OCI-LY3 (cell line): ENCODE data around the gene TFEB.

Experiments used
- H2AFZ ChIP-seq: fragments of 200-600, 300-600 bp; shearing (Covaris generic); 2 replicates; pipeline ENCODE4 v1.6.0; 2014; ENCODE audit warnings: antibody characterized with exemption, low read depth, low read length
- H3K27ac ChIP-seq: fragments of 200-600, 300-600 bp; sonication (generic); 2 replicates; pipeline ENCODE4 v1.5.1; 2014; ENCODE audit warnings: mild to moderate bottlenecking, low read length, moderate library complexity, mixed read lengths
- H3K27me3 ChIP-seq: fragments of 200-600, 300-600 bp; sonication (generic); 2 replicates; pipeline ENCODE4 v1.6.1; 2014; ENCODE audit warnings: low read depth, low read length, mixed read lengths
- H3K36me3 ChIP-seq: fragments of 200-600, 300-600 bp; sonication (generic); replicated peaks from 2 replicates; pipeline ENCODE3; 2014; ENCODE audit warnings: low read depth, low read length, mixed read lengths
- H3K4me1 ChIP-seq: fragments of 300-600, 200-600 bp; sonication (generic); 2 replicates; pipeline ENCODE4 v1.6.1; 2014; ENCODE audit warnings: low read length, mixed read lengths
- H3K4me2 ChIP-seq: fragments of 200-600, 300-600 bp; sonication (generic); 2 replicates; pipeline ENCODE4 v1.6.1; 2014; ENCODE audit warnings: low read length, mixed read lengths
- H3K4me3 ChIP-seq: fragments of 300-600, 200-600 bp; sonication (generic); 2 replicates; pipeline ENCODE4 v1.5.1; 2014; ENCODE audit warnings: antibody characterized with exemption, mild to moderate bottlenecking, low read length, moderate library complexity
- H3K79me2 ChIP-seq: fragments of 300-600, 200-600 bp; shearing (Covaris generic); 2 replicates; pipeline ENCODE4 v1.6.1; 2014; ENCODE audit warnings: mild to moderate bottlenecking, low read length, mixed read lengths
- H3K9ac ChIP-seq: fragments of 300-600, 200-600 bp; shearing (Covaris generic); 2 replicates; pipeline ENCODE4 v1.6.0; 2014; ENCODE audit warnings: mild to moderate bottlenecking, low read length, moderate library complexity
- H3K9me3 ChIP-seq: fragments of 200-600, 300-600 bp; shearing (Covaris generic); 2 replicates; pipeline ENCODE4 v1.6.1; 2014; ENCODE audit warnings: low read length, mixed read lengths; ENCODE audit not compliant: insufficient read depth
- H4K20me1 ChIP-seq: fragments of 200-600, 300-600 bp; sonication (generic); 2 replicates; pipeline ENCODE4 v1.6.1; 2016; ENCODE audit warnings: low read length, mixed read lengths; ENCODE audit not compliant: insufficient read depth
- EZH2phosphoT487 ChIP-seq: fragments of 200-600 bp; shearing (Covaris generic); IDR thresholded peaks from 2 replicates; pipeline ENCODE4 v1.6.1; 2018; ENCODE audit warnings: antibody characterized with exemption, mixed run types, low read depth
- TF ChIP-seq, protein P1 (sequence below): fragments of 200-600, 300-600 bp; sonication (generic); IDR thresholded peaks from 2 replicates; pipeline ENCODE4 v1.5.1; 2014; ENCODE audit warnings: antibody characterized with exemption, low read length, low read depth

Gene TFEB

DNA sequence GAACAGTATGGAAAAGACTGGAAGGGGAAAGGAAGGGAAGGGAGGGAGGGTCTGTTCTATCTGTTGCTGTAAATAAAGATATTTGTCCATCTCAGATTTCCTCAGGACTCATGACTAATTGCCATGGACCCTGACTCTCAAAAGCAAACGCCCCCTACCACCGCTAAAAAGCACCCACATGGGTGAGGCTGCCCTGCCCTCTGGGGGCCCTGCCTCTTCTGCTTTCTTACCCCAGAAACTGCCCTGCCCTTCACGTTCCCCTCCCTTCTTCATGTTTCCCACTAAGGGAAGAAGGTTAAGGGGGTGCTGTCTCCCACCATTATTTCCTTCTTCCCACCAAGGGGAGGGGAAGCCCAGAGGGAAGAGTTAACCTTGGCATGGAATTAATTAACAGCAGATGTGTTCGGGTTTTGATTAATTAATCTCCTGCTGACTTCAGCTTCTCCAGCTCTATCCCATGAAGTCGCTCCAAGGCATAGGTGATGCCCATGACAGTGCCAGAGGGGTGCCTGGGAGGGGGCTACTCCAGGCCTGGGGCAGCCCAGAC, 81.2 kb downstream of the TFEB start:
- H3K4me1 ChIP-seq, result no peaks in the 10 kb centered on the region
- no peak overlapping the region for H2AFZ ChIP-seq
- H3K4me3 ChIP-seq, result no peak overlapping the region
- H3K4me2 ChIP-seq, result no peak overlapping the region
- H3K27me3 ChIP-seq, result peaks cover 41% of the 10 kb centered on the region
- no peak for TF ChIP-seq EZH2phosphoT487
- TF ChIP-seq, protein P1, sequence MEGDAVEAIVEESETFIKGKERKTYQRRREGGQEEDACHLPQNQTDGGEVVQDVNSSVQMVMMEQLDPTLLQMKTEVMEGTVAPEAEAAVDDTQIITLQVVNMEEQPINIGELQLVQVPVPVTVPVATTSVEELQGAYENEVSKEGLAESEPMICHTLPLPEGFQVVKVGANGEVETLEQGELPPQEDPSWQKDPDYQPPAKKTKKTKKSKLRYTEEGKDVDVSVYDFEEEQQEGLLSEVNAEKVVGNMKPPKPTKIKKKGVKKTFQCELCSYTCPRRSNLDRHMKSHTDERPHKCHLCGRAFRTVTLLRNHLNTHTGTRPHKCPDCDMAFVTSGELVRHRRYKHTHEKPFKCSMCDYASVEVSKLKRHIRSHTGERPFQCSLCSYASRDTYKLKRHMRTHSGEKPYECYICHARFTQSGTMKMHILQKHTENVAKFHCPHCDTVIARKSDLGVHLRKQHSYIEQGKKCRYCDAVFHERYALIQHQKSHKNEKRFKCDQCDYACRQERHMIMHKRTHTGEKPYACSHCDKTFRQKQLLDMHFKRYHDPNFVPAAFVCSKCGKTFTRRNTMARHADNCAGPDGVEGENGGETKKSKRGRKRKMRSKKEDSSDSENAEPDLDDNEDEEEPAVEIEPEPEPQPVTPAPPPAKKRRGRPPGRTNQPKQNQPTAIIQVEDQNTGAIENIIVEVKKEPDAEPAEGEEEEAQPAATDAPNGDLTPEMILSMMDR, result no peak
- no peak overlapping the region for H3K9ac ChIP-seq
- H3K9me3 ChIP-seq, result no peaks in the 10 kb centered on the region
- H3K27ac ChIP-seq, result no peak overlapping the region
- H4K20me1 ChIP-seq, result no peaks in the 10 kb centered on the region
- no peaks in the 10 kb centered on the region for H3K79me2 ChIP-seq
- H3K36me3 ChIP-seq, result no peaks in the 10 kb centered on the region

DNA sequence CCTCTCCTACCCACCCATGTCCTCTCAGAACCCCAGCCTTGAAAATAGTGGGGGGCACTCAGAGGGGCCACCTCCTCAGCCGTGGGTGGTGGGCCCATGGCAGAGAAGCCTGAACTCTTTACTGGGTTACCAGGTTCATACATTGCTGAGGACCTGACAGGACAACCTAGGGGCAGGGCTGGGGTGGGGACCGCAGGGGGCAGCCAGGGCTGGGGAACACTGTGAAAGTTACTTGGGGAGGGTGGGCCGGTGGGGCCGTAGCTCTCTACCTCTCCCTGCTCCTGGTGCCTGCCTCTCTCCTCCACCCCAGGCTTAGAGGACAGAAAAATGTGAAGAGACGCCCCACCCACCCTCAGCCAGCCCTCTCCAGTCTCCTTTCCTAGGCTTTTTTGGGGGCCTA, 81.7 kb downstream of the TFEB start:
- no peaks in the 10 kb centered on the region for H3K36me3 ChIP-seq
- H3K4me1 ChIP-seq, result no peaks in the 10 kb centered on the region
- no peak for TF ChIP-seq EZH2phosphoT487
- TF ChIP-seq, protein P1, result no peak
- H3K27me3 ChIP-seq, result peaks cover 41% of the 10 kb centered on the region
- no peaks in the 10 kb centered on the region for H4K20me1 ChIP-seq
- H3K27ac ChIP-seq, result no peak overlapping the region
- H3K79me2 ChIP-seq, result no peaks in the 10 kb centered on the region
- H2AFZ ChIP-seq, result no peak overlapping the region
- no peak overlapping the region for H3K4me3 ChIP-seq
- H3K9me3 ChIP-seq, result no peaks in the 10 kb centered on the region
- H3K9ac ChIP-seq, result no peak overlapping the region
- H3K4me2 ChIP-seq, result no peak overlapping the region

DNA sequence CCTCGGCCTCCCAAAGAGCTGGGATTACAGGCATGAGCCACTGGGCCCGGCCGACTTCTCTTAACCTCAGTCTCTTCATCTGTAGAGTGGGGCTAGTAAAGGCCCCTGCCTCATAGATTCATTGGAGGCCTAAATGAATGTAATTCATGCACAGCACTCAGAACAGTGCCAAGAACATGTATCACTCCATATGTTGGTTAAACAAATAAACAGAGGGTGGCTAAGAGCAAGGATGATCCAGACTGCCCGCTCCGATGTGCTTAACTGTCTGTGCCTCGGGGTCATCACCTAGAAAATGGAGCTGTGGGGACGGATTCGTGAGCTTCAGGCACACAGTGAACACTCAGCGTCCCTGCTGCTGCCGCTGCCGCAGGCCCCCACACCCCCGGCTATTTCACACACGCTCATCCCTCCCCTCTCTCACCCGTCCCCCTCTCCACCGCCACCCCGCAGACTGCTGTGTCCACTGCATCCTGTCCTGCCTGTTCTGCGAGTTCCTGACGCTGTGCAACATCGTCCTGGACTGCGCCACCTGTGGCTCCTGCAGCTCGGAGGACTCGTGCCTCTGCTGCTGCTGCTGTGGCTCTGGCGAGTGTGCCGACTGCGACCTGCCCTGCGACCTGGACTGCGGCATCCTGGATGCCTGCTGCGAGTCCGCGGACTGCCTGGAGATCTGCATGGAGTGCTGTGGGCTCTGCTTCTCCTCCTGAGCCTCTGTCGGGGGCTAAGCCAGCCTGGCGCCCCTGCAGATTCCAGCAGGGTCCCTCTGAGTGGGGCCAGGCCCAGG, 82.3 kb downstream of the TFEB start:
- no peaks in the 10 kb centered on the region for H4K20me1 ChIP-seq
- no peaks in the 10 kb centered on the region for H3K36me3 ChIP-seq
- H3K79me2 ChIP-seq, result no peaks in the 10 kb centered on the region
- H3K4me1 ChIP-seq, result no peaks in the 10 kb centered on the region
- no peaks in the 10 kb centered on the region for H3K9me3 ChIP-seq
- no peak overlapping the region for H2AFZ ChIP-seq
- peaks cover 35% of the 10 kb centered on the region for H3K27me3 ChIP-seq
- H3K4me3 ChIP-seq, result no peak overlapping the region
- H3K4me2 ChIP-seq, result no peak overlapping the region
- no peak overlapping the region for H3K27ac ChIP-seq
- TF ChIP-seq EZH2phosphoT487, result no peak
- TF ChIP-seq, protein P1, result no peak
- no peak overlapping the region for H3K9ac ChIP-seq

GRCh38 chr6:41651962-41652657, 83.3 kb downstream of the TFEB start:
- Histone ChIP-seq H3K9me3 (no peaks in the 10 kb centered on the region), H3K79me2 (no peaks in the 10 kb centered on the region), H3K4me1 (no peaks in the 10 kb centered on the region), H4K20me1 (no peaks in the 10 kb centered on the region), H3K9ac (no peak overlapping the region), H3K4me3 (no peak overlapping the region), H3K36me3 (no peaks in the 10 kb centered on the region), H2AFZ (no peak overlapping the region), H3K27ac (no peak overlapping the region), H3K27me3 (peaks cover 26% of the 10 kb centered on the region), H3K4me2 (no peak overlapping the region)
- TF ChIP-seq EZH2phosphoT487, result no peak
- TF ChIP-seq, protein P1, result no peak
